HG03280 (cell line): Measurements from ENCODE around the gene MYO7B.

Experiments
- ATAC-seq: cut with Tn5 transposase; IDR thresholded peaks from one replicate; pipeline ENCODE4 v1.9.1; 2021; ENCODE audit warnings: mild to moderate bottlenecking, moderate library complexity; ENCODE audit not compliant: unreplicated experiment

The MYO7B gene

GRCh38 chr2:127674241-127675209 is 139.0 kb downstream of the MYO7B start:
- no peak for ATAC-seq

DNA sequence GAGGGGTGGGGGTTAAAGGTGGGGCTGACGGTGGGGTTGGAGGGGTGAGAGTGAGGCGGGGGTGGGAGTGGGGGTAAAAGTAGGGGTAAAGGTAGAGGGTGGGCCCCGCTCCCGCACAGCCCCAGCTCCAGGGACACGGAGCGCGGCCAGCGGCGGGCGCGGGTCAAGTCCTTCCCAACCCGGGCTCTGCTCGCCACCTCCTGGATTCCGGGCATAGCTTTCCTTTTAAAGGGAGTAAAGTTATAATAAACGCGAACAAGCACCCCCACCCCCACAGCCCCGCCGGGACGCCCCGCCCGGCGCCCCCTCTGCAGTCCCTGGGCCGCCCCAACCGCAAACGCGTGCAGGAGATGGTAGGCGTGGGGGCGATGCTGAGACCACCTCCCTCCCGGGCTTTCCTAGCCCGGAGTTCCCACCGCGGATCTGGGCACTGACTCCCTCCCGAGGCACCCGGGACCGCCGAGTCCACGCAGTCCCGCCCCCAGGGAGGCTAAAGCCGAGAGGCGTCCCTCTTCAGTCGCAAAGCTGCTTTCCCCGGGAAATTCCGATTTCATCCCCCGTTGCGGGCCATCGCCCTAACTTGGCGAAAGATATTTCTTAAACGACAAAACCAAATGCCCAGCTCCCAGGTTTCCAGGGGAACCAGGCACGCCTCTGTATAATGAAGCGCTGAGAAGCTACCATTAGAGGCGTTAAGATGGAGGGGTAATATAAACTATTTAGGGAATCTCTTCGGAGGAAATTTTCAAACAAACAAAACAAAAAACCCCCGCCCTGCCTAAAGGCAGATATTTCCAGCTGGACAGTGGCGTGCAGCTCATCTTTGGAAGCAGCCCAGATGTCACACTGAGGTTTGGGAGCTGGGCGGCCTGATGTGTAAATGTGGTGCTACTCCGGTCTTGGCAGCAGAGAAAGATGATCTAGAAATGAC is 140.1 kb downstream of the MYO7B start, which contains the start of gene LIMS2:
Gene LIMS2 (minus strand): TSS at position 200 of the 931 bp plus-strand sequence. CDS start 506 bp downstream, outside the sequence.
- no peak for ATAC-seq

DNA sequence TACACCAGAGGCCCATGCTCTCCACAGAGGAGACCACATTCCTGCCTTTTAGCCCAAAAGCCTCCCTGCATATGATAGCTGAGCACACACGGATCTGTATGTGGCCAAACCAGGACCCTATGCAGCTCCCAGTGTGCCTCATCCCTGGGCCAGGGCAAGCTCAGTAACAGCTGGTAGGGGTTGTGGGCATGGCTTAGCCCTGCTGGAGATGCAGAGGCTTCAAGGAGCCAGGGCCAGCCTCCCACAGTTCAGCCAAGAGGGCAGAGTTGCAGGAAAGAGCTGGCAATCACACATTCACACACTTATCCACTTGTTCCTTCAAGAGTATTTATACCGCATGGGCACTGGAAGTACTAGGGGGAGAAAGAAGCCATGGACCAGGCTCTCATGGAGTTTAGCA is 141.4 kb downstream of the MYO7B start:
- no peak for ATAC-seq

GRCh38 chr2:127678531-127678930 is 143.0 kb downstream of the MYO7B start:
- no peak for ATAC-seq

GRCh38 chr2:127678991-127679390 is 143.5 kb downstream of the MYO7B start:
- ATAC-seq: no peak

DNA sequence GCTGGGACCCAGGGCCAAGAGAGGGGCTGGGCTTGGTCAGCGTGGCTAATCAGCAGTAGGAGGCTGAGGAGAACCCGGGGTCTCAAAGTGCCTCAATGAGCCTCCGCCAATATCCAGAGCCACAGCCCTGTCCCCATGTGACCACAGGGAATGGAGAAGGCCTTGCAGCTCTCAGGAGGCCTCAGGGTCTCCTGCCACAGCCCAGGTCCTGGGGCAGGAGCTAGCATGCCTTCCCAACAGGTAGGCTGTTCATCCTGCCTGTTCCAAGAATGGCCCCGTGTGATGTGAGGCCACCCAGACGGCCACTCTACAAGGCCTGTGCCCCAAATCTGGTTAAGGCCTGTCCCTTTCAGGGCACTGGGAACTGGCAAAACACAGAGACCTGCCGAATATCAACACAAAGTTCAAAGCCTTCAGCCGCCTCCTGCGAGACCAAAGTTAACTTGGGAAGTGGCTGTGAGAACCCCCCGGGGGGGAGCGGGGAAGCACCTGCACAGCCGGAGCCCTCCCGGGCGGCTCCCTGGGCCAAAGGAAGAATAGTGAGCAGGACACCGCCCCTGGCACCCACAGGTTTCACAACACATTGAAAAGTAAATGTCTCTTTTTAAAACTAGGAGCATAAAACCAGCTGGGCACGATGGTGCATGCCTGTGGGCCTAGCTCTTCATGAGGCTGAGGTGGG is 144.3 kb downstream of the MYO7B start:
- no peak for ATAC-seq

GRCh38 chr2:127680706-127681287 is 145.3 kb downstream of the MYO7B start:
- no peak for ATAC-seq

DNA sequence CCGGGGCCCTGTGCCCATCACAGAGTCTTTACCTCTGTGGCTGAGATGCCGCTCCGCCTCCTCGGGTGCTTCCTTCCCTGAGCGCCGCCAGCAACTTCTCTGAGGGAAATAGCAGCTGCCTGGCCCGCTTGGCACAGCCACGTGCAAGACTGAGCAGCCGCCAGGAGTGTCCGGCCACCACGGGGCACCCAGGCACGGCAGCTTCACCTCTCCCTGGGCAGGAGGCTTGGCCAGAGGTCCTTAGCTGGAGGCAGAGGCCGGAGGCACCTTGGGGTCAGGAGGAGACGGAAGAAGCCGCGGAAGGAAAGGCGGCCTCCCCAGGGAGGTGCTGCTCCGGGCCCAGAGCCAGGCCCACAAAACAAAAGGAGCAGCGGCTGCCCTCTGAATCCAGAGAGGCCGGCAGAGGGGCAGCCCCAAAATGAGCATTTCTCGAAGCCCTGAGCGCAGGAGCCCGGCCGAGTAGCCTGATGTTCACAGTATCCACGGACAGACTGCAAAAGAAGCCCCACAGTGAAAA is 145.9 kb downstream of the MYO7B start:
- ATAC-seq: no peak

GRCh38 chr2:127681976-127682857 is 146.7 kb downstream of the MYO7B start:
- no peak for ATAC-seq

- ATAC-seq: no peak
These were observed 147.6 kb downstream of the MYO7B start for GRCh38 chr2:127683056-127683455.

- no peak for ATAC-seq
These were observed 148.3 kb downstream of the MYO7B start for GRCh38 chr2:127683757-127684156.

- ATAC-seq: no peak
These were observed 150.1 kb downstream of the MYO7B start for GRCh38 chr2:127685410-127686080.
